Mucosa of rectum (tissue), 2 donors: ENCODE data around the gene RTN4IP1.

Experiments
- H3K27ac ChIP-seq, 2 donors: one replicate each; pipeline ENCODE4 v1.7.0; 2013; ENCODE audit warnings: inconsistent platforms in 2 of 2, low read depth in 2 of 2, low read length in 2 of 2
- H3K27me3 ChIP-seq, 2 donors: one replicate each; pipeline ENCODE4 v1.7.0; 2013; ENCODE audit warnings: low read length in 2 of 2; ENCODE audit not compliant: control insufficient read depth in 2 of 2, insufficient read depth in 2 of 2
- H3K36me3 ChIP-seq, 2 donors: one replicate each; pipeline ENCODE4 v1.7.0; 2013; ENCODE audit warnings: low read length in 2 of 2; ENCODE audit not compliant: control insufficient read depth in 2 of 2, insufficient read depth in 2 of 2
- H3K4me1 ChIP-seq, 2 donors: one replicate each; pipeline ENCODE4 v1.7.0; 2013; ENCODE audit warnings: low read length in 2 of 2, mild to moderate bottlenecking in 1 of 2; ENCODE audit not compliant: control insufficient read depth in 2 of 2, insufficient read depth in 2 of 2
- H3K4me3 ChIP-seq, 2 donors: one replicate each; pipeline ENCODE4 v1.7.0; 2013; ENCODE audit warnings: low read length in 2 of 2
- H3K9ac ChIP-seq, 2 donors: one replicate each; pipeline ENCODE4 v1.7.0; 2013; ENCODE audit warnings: low read length in 2 of 2, low read depth in 1 of 2, mild to moderate bottlenecking in 1 of 2
- H3K9me3 ChIP-seq, 2 donors: one replicate each; pipeline ENCODE4 v1.7.0; 2013; ENCODE audit warnings: low read length in 2 of 2; ENCODE audit not compliant: control insufficient read depth in 2 of 2
- donor health status: healthy.
- donor health status: Normal muscosa, but diverticular disease.

RTN4IP1 gene

DNA sequence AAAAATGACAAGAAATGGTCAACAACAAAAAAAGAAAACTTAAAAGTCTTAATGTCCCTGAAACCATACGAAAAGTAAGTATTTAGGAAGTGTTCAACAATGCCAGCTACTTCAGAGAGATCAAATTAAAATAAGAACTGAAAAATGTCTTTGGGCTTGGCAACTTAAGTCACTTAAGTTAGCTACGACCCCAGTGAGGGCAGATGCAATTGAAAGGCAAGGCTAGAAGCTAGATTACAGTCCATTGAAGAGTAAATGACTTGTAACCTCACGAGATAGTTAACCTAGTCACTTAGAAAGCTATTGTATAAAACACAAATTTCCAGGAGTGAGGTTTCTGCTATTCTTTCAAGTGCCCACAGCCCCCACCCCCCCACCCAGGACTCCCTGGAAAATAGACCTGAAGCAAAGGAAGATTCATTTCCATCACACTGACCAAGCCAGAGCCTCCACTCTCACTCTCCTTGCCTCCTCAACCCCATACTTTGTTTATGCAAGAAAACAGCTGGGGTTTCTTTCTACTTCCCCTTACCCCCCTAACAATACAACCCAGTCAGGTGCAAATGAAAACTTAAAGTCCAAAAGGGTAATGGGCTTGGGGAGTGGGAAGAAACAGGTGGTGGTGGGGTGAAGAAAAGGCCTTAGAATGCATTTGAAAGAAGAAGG, 14.6 kb downstream of the RTN4IP1 start:
- Histone ChIP-seq H3K27me3 (no peaks in the 10 kb centered on the region), H3K9ac (no peak overlapping the region), H3K27ac (no peak overlapping the region), H3K36me3 (no peaks in the 10 kb centered on the region), H3K4me1 (no peaks in the 10 kb centered on the region), H3K4me3 (no peak overlapping the region), H3K9me3 (no peaks in the 10 kb centered on the region)

DNA sequence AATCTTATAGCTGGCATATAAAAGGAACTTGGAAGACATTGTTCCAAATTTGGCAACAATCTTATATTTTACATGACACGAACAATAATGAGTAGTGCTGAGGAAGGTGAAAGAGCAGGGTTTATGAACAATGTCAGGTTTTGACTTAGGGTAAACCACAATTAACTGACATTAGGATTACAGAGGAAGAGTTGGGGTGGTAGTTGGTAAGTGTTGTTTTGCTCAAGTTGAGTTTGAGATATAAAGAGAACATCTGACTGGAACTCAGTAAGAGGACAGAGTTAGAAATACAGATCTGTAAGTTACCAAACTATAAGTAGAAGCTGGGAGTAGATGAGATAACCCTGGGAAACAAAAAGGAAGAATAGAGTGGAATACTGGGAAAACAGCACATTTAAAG, 15.1 kb downstream of the RTN4IP1 start:
- Histone ChIP-seq H3K27me3 (no peaks in the 10 kb centered on the region), H3K9ac (no peak overlapping the region), H3K4me3 (no peak overlapping the region), H3K4me1 (no peaks in the 10 kb centered on the region), H3K27ac (no peak overlapping the region), H3K36me3 (no peaks in the 10 kb centered on the region), H3K9me3 (no peaks in the 10 kb centered on the region)

DNA sequence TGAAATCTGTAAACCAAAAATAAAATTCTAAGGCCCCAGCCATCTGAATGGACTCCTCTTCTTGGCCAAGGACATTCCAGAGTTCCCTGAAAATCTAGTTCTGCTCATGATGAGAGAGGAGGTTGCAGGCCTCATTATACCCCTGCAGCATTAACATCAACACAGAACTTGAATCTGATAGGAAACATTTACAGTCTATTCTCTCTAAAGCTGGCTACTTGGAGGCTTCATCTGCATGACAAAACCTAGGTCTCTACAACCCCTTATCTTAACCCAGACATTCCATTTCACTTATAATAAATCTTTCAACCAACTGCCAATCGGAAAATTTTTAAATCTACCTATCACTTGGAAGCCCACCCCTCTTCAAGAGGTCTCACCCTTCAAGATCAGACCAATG, 15.7 kb downstream of the RTN4IP1 start:
- H3K36me3 ChIP-seq, result no peaks in the 10 kb centered on the region
- no peak overlapping the region for H3K27ac ChIP-seq
- no peaks in the 10 kb centered on the region for H3K9me3 ChIP-seq
- no peaks in the 10 kb centered on the region for H3K4me1 ChIP-seq
- H3K9ac ChIP-seq, result no peak overlapping the region
- no peaks in the 10 kb centered on the region for H3K27me3 ChIP-seq
- H3K4me3 ChIP-seq, result no peak overlapping the region

DNA sequence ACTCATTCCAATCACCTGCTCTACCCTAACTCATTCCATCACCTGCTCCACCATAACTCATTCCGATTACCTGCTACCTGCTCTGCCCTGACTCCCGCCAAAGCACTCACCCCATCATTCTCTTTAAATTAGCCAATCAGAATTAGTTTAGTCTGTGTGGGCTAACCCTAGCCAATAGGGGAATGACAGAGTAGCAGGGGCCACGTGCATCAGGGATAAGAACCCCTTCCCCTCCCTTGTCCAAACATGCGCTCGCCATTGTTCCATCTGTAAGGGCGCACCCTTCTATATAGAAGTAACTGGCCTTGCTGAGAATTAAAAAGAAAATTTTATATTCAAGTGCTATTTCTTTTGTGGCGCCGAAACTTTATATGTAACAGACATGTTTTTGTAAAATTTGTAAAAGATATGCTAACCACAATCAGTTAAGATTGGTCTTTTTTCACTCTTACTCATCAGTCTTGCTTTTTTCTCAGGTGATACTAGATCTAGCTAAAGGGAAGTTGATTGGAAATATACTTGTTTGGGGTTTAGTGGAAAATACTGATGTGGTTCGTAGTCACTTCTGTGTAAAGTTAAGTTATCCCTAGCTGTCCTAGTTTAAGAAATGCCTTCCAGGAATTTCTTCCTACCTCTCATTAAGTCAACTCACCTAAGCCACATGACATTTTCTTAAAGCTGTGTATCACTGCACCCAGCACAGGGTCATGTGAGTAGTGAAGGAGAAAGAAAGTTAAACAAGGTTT, 16.5 kb downstream of the RTN4IP1 start:
- Histone ChIP-seq H3K9ac (no peak overlapping the region), H3K4me1 (no peaks in the 10 kb centered on the region), H3K9me3 (no peaks in the 10 kb centered on the region), H3K36me3 (no peaks in the 10 kb centered on the region), H3K27me3 (no peaks in the 10 kb centered on the region), H3K27ac (no peak overlapping the region), H3K4me3 (no peak overlapping the region)

DNA sequence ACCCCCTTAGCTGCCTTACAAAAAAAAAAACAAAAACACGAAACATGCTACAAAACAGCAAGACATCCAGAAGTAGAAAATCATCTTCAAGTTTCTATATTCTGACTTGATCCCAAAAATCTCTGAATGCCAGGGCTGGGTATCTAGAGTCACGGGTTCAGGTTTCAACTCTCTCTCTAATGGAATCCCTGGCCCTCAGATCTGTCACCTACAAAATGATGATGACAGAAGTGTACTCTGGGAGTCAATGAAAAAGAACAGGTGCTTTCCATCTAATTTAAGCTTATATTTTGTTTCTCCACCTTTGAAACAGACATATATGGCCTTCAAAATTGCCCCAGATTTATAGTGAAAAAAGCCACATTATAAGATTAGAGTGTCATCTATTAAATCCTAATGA, 18.3 kb downstream of the RTN4IP1 start:
- Histone ChIP-seq H3K27ac (no peak overlapping the region), H3K27me3 (no peaks in the 10 kb centered on the region), H3K9me3 (no peaks in the 10 kb centered on the region), H3K36me3 (no peaks in the 10 kb centered on the region), H3K9ac (no peak overlapping the region), H3K4me1 (no peaks in the 10 kb centered on the region), H3K4me3 (no peak overlapping the region)

DNA sequence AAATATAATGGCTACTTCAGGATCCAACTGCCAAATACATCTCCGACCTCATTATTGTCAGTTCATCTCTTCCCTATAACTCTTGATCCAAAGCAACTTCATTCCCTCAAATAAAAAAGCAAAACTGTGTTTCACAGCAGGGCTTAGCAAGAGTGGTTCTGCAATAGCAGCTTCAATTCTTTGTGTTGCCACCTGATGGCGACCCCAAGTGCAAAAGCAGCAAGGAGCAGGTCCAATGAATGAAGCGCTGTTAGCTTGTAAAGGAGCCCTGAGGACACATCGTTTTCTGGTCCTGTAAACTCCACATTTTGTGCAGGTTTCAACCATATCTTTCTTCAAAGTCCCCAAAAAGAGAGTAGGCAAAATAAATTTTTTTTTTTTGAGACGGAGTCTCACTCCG, 19.6 kb downstream of the RTN4IP1 start:
- no peaks in the 10 kb centered on the region for H3K27me3 ChIP-seq
- H3K4me1 ChIP-seq, result no peaks in the 10 kb centered on the region
- H3K27ac ChIP-seq, result no peak overlapping the region
- no peaks in the 10 kb centered on the region for H3K9me3 ChIP-seq
- no peak overlapping the region for H3K9ac ChIP-seq
- no peak overlapping the region for H3K4me3 ChIP-seq
- no peaks in the 10 kb centered on the region for H3K36me3 ChIP-seq

DNA sequence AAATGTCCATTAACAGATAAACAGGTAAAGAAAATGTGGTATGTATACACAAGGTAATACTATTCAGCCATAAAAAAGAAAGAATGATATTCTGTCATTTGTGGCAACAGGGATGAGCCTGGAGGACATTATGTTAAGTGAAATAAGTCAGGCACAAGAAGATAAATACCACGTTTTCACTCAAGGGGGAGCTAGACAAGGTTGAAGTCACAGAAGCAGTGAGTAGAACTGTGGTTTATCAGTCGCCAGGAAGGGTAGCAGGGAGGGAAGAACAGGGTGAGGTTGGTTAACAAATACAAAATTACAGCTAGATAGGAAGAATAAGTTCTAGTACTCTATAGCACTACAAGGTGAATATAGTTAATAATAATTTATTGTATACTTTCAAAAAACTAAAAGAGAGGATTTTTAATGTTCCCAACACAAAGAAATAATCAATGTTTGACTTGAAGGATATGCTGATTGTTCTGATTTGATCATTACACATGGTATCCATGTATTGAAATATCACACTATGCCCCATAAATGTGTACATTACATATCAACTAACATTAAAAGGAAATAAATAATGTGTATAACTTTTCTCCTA, 21.1 kb downstream of the RTN4IP1 start:
- H3K27ac ChIP-seq, result no peak overlapping the region
- H3K4me3 ChIP-seq, result no peak overlapping the region
- no peaks in the 10 kb centered on the region for H3K9me3 ChIP-seq
- H3K9ac ChIP-seq, result no peak overlapping the region
- H3K27me3 ChIP-seq, result no peaks in the 10 kb centered on the region
- no peaks in the 10 kb centered on the region for H3K36me3 ChIP-seq
- no peaks in the 10 kb centered on the region for H3K4me1 ChIP-seq

DNA sequence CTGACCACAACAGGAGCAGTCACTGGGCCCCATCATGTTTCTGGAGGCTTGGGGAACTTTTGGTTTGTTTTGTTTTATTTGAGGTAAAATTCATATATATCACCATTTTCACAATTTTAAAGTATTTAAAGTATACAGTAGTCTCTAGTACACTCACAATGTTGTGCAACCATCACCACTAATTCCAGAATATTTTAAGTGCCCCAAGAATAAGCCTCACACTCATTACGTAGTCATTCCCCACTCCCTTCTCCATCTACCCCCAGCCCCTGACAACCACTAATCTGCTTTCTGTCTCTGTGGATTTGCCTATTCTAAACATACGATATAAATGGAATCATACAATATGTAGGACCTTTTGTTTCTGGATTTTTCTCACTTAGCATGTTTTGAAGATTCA, 29.0 kb downstream of the RTN4IP1 start:
- Histone ChIP-seq H3K4me3 (no peak overlapping the region), H3K9ac (no peak overlapping the region), H3K4me1 (no peaks in the 10 kb centered on the region), H3K27ac (no peak overlapping the region), H3K27me3 (no peaks in the 10 kb centered on the region), H3K36me3 (peaks cover 0 to 2% of the 10 kb centered on the region in 2 donors), H3K9me3 (no peaks in the 10 kb centered on the region)

DNA sequence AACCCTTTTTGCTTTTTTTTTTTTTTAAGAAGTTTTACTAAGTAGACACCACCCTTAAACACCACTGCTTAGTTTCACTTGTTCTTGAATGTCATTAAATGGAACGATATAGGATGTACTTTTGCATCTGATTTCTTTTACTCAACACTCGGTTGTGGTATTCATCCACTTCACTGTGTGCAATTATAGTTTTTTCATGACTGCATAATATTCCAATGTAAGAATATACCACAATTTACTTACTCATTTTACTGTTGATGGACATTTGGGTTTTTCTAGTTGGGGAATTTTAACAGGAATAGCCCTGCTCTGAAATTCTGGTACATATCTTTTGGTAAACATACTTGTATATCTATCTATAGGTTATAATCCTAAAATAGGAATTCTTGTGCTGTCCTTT, 29.9 kb downstream of the RTN4IP1 start:
- Histone ChIP-seq H3K4me3 (no peak overlapping the region), H3K4me1 (no peaks in the 10 kb centered on the region)

DNA sequence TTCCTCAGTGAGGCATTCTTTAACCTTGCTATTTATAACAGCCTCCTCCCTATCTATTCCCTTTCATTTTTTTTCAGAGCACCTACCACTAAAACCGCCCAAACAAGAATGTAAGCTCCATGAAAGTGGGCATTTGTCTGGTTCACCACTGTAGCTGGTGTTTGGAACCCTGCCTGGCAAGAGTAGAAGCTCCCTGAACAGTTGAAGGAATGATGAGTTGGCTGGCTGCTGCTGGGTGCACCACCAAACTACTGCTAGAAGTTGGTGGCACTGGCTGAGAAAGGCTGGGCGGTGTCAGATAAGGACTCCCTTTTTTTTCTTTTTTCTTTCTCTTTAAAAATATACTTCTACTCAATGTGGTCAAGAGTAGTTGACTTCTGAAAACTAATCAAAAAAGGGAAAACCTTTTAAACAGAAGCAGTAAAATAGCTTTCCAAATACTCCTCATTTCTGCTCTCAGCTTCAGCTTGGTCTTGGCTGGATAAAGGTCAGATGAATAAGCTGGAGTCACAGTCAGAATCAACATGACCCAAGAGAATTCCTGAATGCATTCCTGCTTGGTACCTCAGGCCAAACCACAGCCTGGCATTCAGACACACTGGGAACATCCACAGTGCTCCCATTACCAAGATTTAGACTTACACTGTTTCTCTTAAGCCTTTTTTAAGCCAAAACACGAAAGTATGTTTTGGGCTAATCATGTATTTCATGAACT, 38.0 kb downstream of the RTN4IP1 start:
- Histone ChIP-seq H3K9ac (no peak overlapping the region), H3K27me3 (no peaks in the 10 kb centered on the region), H3K4me3 (no peak overlapping the region), H3K9me3 (no peaks in the 10 kb centered on the region), H3K27ac (no peak overlapping the region), H3K4me1 (no peaks in the 10 kb centered on the region), H3K36me3 (peaks cover 8 to 13% of the 10 kb centered on the region in 2 donors)

More for the DNA sequence above, 29.9 kb downstream of the RTN4IP1 start:
- H3K36me3 ChIP-seq, result peaks cover 0 to 2% of the 10 kb centered on the region in 2 donors
- H3K27ac ChIP-seq, result no peak overlapping the region
- H3K27me3 ChIP-seq, result no peaks in the 10 kb centered on the region
- H3K9me3 ChIP-seq, result no peaks in the 10 kb centered on the region
- no peak overlapping the region for H3K9ac ChIP-seq
